H9 (cell line): ENCODE results near the gene CDKN2B. TPM values are rescaled to one million over a fixed set of nuclear protein-coding genes. Genes with fewer than 3 reads are reported as not detected.

Source experiments
- DNase-seq: peaks from one replicate; pipeline ENCODE4 v3.0.0-alpha.2; 2017
- H2AFZ ChIP-seq: one replicate; pipeline ENCODE4 v1.6.1; 2013; ENCODE audit warnings: mild to moderate bottlenecking, low read length, control low read depth, moderate library complexity
- H2AK5ac ChIP-seq: 2 replicates; pipeline ENCODE4 v1.6.1; 2013; ENCODE audit warnings: low read length, control low read depth, mixed read lengths; ENCODE audit not compliant: insufficient read length
- H2BK120ac ChIP-seq: one replicate; pipeline ENCODE4 v1.6.1; 2013; ENCODE audit warnings: low read depth, mild to moderate bottlenecking, low read length, control low read depth, inconsistent platforms; ENCODE audit not compliant: poor library complexity, severe bottlenecking
- H2BK12ac ChIP-seq: 2 replicates; pipeline ENCODE4 v1.6.1; 2013; ENCODE audit warnings: low read length, control low read depth, mixed read lengths, low read depth; ENCODE audit not compliant: insufficient read length
- H2BK15ac ChIP-seq: 2 replicates; pipeline ENCODE4 v1.6.1; 2013; ENCODE audit warnings: low read depth, low read length, control low read depth
- H2BK20ac ChIP-seq: one replicate; pipeline ENCODE4 v1.6.1; 2013; ENCODE audit warnings: low read depth, mild to moderate bottlenecking, low read length, control low read depth, inconsistent platforms; ENCODE audit not compliant: poor library complexity, severe bottlenecking
- H2BK5ac ChIP-seq: 2 replicates; pipeline ENCODE4 v1.6.1; 2013; ENCODE audit warnings: low read length, control low read depth, mixed read lengths; ENCODE audit not compliant: insufficient read length
- H3K14ac ChIP-seq: 2 replicates; pipeline ENCODE4 v1.6.1; 2013; ENCODE audit warnings: low read length, control low read depth; ENCODE audit not compliant: insufficient read depth
- H3K18ac ChIP-seq: 2 replicates; pipeline ENCODE4 v1.6.1; 2013; ENCODE audit warnings: low read depth, mild to moderate bottlenecking, mixed read lengths, low read length, control low read depth; ENCODE audit not compliant: insufficient read length
- H3K23ac ChIP-seq: 2 replicates; pipeline ENCODE4 v1.6.1; 2013; ENCODE audit warnings: low read length, control low read depth, mixed read lengths, low read depth; ENCODE audit not compliant: insufficient read length
- H3K23me2 ChIP-seq: 2 replicates; pipeline ENCODE4 v1.6.1; 2013; ENCODE audit warnings: low read depth, mild to moderate bottlenecking, mixed read lengths, low read length, control low read depth; ENCODE audit not compliant: insufficient read length, poor library complexity, severe bottlenecking
- H3K27ac ChIP-seq: 2 replicates; pipeline ENCODE4 v1.5.1; 2013; ENCODE audit warnings: low read length, control low read depth, mixed read lengths, low read depth; ENCODE audit not compliant: insufficient read length
- H3K27me3 ChIP-seq: 2 replicates; pipeline ENCODE4 v1.6.1; 2013; ENCODE audit warnings: low read length, control low read depth, inconsistent platforms; ENCODE audit not compliant: insufficient read depth
- H3K4ac ChIP-seq: 2 replicates; pipeline ENCODE4 v1.6.1; 2013; ENCODE audit warnings: low read depth, mild to moderate bottlenecking, control low read depth, inconsistent platforms, low read length, moderate library complexity
- H3K4me1 ChIP-seq: 2 replicates; pipeline ENCODE4 v1.6.1; 2013; ENCODE audit warnings: low read length, control low read depth, inconsistent platforms; ENCODE audit not compliant: insufficient read depth
- H3K4me2 ChIP-seq: 2 replicates; pipeline ENCODE4 v1.6.1; 2013; ENCODE audit warnings: low read length, control low read depth, mixed read lengths; ENCODE audit not compliant: insufficient read length, insufficient read depth
- H3K56ac ChIP-seq: 2 replicates; pipeline ENCODE4 v1.6.1; 2013; ENCODE audit warnings: low read depth, mild to moderate bottlenecking, mixed read lengths, low read length, control low read depth; ENCODE audit not compliant: insufficient read length
- H3K79me1 ChIP-seq: 2 replicates; pipeline ENCODE4 v1.6.1; 2013; ENCODE audit warnings: low read depth, mild to moderate bottlenecking, moderate library complexity, low read length, control low read depth, inconsistent platforms; ENCODE audit not compliant: insufficient read depth, poor library complexity, severe bottlenecking
- H3K79me2 ChIP-seq: 2 replicates; pipeline ENCODE4 v1.6.1; 2013; ENCODE audit warnings: low read length, control low read depth, inconsistent platforms; ENCODE audit not compliant: insufficient read depth
- H3K9ac ChIP-seq: 2 replicates; pipeline ENCODE4 v1.6.1; 2013; ENCODE audit warnings: low read length, control low read depth, mixed read lengths; ENCODE audit not compliant: insufficient read length; ENCODE audit errors: extremely low read depth
- H3K9me3 ChIP-seq: one replicate; pipeline ENCODE4 v1.6.1; 2013; ENCODE audit warnings: low read depth, low read length, inconsistent platforms; ENCODE audit not compliant: control insufficient read depth
- H3T11ph ChIP-seq: one replicate; pipeline ENCODE4 v1.6.1; 2013; ENCODE audit warnings: mild to moderate bottlenecking, low read length, control low read depth, inconsistent platforms
- H4K20me1 ChIP-seq: one replicate; pipeline ENCODE4 v1.6.1; 2013; ENCODE audit not compliant: control insufficient read depth, insufficient read length, insufficient read depth
- H4K5ac ChIP-seq: 2 replicates; pipeline ENCODE4 v1.6.1; 2013; ENCODE audit warnings: low read depth, mild to moderate bottlenecking, mixed read lengths, low read length, control low read depth; ENCODE audit not compliant: insufficient read length
- H4K8ac ChIP-seq: replicated peaks from 2 replicates; pipeline ENCODE4 v1.6.1; 2013; ENCODE audit warnings: low read length, control low read depth, mixed read lengths, low read depth; ENCODE audit not compliant: insufficient read length
- H4K91ac ChIP-seq: 2 replicates; pipeline ENCODE4 v1.6.1; 2013; ENCODE audit warnings: low read depth, mild to moderate bottlenecking, moderate library complexity, mixed read lengths, low read length, control low read depth; ENCODE audit not compliant: insufficient read length
- H3K27ac Mint-ChIP-seq, 3 experiments: 2 replicates in 2 of 3; 3 replicates in 1 of 3; pipeline ENCODE4 v1.8.0; 2020 to 2021; ENCODE audit warnings: mixed read lengths in 3 of 3, mild to moderate bottlenecking in 1 of 3, moderate library complexity in 1 of 3
- H3K27me3 Mint-ChIP-seq: 2 replicates; pipeline ENCODE4 v1.8.0; 2021; ENCODE audit warnings: low read depth, mild to moderate bottlenecking, moderate library complexity, mixed read lengths
- H3K36me3 Mint-ChIP-seq, 3 experiments: 2 replicates in 2 of 3; 3 replicates in 1 of 3; pipeline ENCODE4 v1.8.0; 2020 to 2021; ENCODE audit warnings: low read depth in 3 of 3, mixed read lengths in 3 of 3; ENCODE audit not compliant: insufficient read depth in 1 of 3
- H3K4me1 Mint-ChIP-seq, 2 experiments: 2 replicates each; pipeline ENCODE4 v1.8.0; 2020; ENCODE audit warnings: mixed read lengths in 2 of 2
- H3K4me3 Mint-ChIP-seq, 2 experiments: 2 replicates in 1 of 2; 3 replicates in 1 of 2; pipeline ENCODE4 v1.8.0; 2020 to 2021; ENCODE audit warnings: mild to moderate bottlenecking in 2 of 2, mixed read lengths in 2 of 2, moderate library complexity in 1 of 2
- H3K9me3 Mint-ChIP-seq, 2 experiments: 2 replicates in 1 of 2; 3 replicates in 1 of 2; pipeline ENCODE4 v1.8.0; 2020; ENCODE audit warnings: mild to moderate bottlenecking in 2 of 2, mixed read lengths in 2 of 2, moderate library complexity in 1 of 2
- CTCF ChIP-seq: fragments of 200-600 bp; sonication (generic); conservative IDR thresholded peaks from 3 replicates; pipeline ENCODE4 v1.8.0; 2021; ENCODE audit warnings: antibody characterized with exemption, mild to moderate bottlenecking
- WGBS: extraction: QIAGEN DNeasy Blood & Tissue Kit; methylation state at CpG from one replicate; pipeline ENCODE4 v1.1.7; 2013; ENCODE audit warnings: missing lambda C conversion rate, low lambda C conversion rate, mixed read lengths; ENCODE audit not compliant: insufficient read length; ENCODE audit errors: extremely low coverage; 5-methylcytosine and 5-hydroxymethylcytosine counted together
- total RNA-seq: library from RNA; stranded (reverse); gene quantifications from 2 replicates; pipeline ENCODE4 v1.2.1, GENCODE V29; 2021

The CDKN2B gene
- total RNA-seq, 1 experiment from 2014 or later, result 0.13 TPM

GRCh38 chr9:22047596-22047995 lies 38.5 kb upstream of the CDKN2B start:
- DNase-seq, result no peak
- Histone ChIP-seq H4K20me1 (no peaks in the 10 kb centered on the region), H3K4me1 (no peaks in the 10 kb centered on the region), H3K79me1 (no peaks in the 10 kb centered on the region), H2AFZ (no peak overlapping the region), H3K9me3 (no peaks in the 10 kb centered on the region), H4K5ac (no peak overlapping the region), H3K9ac (no peak overlapping the region), H3K27ac (no peak overlapping the region), H3K4me2 (no peak overlapping the region), H3K23me2 (no peaks in the 10 kb centered on the region), H2BK15ac (no peak overlapping the region), H4K8ac (no peak overlapping the region), H3K14ac (no peak overlapping the region), H2BK120ac (no peak overlapping the region), H3T11ph (no peak overlapping the region), H2BK12ac (no peak overlapping the region), H3K18ac (no peak overlapping the region), H2BK20ac (no peak overlapping the region), H3K79me2 (no peaks in the 10 kb centered on the region), H2AK5ac (no peak overlapping the region), H4K91ac (no peak overlapping the region), H3K4ac (no peak overlapping the region), H3K27me3 (no peaks in the 10 kb centered on the region), H3K56ac (no peak overlapping the region), H2BK5ac (no peak overlapping the region), H3K23ac (no peak overlapping the region)
- Mint-ChIP-seq H3K36me3 (no peaks in the 10 kb centered on the region), H3K27ac (no peak overlapping the region), H3K27me3 (no peaks in the 10 kb centered on the region), H3K9me3 (no peaks in the 10 kb centered on the region), H3K4me3 (no peak overlapping the region), H3K4me1 (peaks cover under 1 to 7% of the 10 kb centered on the region in 2 experiments)
- TF ChIP-seq CTCF, result no peak
- WGBS, result no CpG with 5 or more reads among the region's 2 CpGs
